Measurements from ENCODE around the gene ANO6.
A peak's percentile ranks its signal among the peaks of the same experiment; 100 is the strongest.

ANO6 gene

DNA sequence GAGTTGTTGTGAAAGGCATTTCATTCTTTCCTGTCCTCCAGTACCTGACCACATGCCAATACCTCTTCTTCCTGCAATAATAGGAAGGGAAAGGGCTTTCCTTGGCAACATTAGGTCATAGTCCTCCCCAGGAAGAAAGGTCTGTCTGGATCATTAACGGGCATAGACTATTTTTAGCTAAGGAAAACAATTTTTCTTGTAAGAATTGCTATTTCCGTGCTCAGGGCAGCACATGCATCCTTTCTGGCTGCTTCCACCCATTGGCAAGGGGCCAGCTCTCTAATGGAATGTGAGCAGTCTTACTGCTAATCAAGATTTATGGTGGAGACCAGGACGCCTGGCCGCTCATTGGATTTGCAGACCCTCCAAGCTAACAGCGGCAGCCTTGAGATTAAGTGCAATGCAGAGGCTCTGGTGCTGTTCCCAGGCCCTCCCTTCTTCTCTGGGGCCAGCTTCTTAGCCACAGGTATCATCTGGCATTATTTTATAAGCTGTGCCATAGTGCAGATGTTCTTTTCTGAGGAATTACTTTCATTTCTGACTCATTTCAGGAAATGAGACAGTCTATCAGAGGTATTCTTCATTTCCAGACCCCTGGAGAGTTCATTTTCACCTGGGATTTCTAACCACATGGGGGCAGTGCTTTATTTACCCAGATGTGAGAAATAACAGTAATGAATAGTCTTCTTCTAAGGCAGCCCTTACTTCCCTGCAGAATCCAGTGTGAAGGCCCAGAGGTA is 52.9 kb downstream of the ANO6 start:
- peak overlapping the region; percentile 26 for H3K9ac ChIP-seq (ENCODE audit: low read depth, low read length)
- H3K9me3 ChIP-seq (replicated peaks; ENCODE audit: low read length): no peaks in the 10 kb centered on the region
- peaks cover 28% of the 10 kb centered on the region for H3K4me1 ChIP-seq (ENCODE audit: control insufficient read depth, insufficient read depth, low read length)
- H3K27me3 ChIP-seq (ENCODE audit: control insufficient read depth, insufficient read depth, low read length): no peaks in the 10 kb centered on the region
- H3K4me2 ChIP-seq (ENCODE audit: low read length): peak overlapping the region; percentile 69
- H3K4me3 ChIP-seq (ENCODE audit: low read length): peak overlapping the region; percentile 31
- H3K36me3 ChIP-seq (ENCODE audit: insufficient read depth, low read length): no peaks in the 10 kb centered on the region

DNA sequence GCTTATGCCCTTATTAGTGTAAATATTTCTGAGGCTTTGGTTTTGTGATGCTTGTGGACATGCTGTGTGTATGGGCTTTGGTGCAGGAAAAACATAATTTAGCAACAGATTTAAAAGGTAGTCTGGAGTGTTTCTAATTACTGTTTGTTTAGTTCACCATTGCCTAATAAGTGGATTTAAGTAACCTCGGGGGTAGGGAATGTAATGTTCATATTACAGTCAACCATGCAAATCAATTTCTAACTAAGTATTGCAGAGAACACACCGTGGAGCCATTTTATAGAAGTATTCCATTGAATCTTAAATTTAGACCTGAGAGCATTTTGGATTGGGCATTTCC is 53.5 kb downstream of the ANO6 start:
- H3K36me3 ChIP-seq (ENCODE audit: insufficient read depth, low read length): peaks cover under 1% of the 10 kb centered on the region
- H3K27me3 ChIP-seq (ENCODE audit: control insufficient read depth, insufficient read depth, low read length): no peaks in the 10 kb centered on the region
- peak overlapping the region; percentile 26 for H3K9ac ChIP-seq (ENCODE audit: low read depth, low read length)
- H3K4me1 ChIP-seq (ENCODE audit: control insufficient read depth, insufficient read depth, low read length): peaks cover 34% of the 10 kb centered on the region
- no peak overlapping the region for H3K4me3 ChIP-seq (ENCODE audit: low read length)
- H3K9me3 ChIP-seq (replicated peaks; ENCODE audit: low read length): no peaks in the 10 kb centered on the region
- H3K4me2 ChIP-seq (ENCODE audit: low read length): peak overlapping the region; percentile 69

DNA sequence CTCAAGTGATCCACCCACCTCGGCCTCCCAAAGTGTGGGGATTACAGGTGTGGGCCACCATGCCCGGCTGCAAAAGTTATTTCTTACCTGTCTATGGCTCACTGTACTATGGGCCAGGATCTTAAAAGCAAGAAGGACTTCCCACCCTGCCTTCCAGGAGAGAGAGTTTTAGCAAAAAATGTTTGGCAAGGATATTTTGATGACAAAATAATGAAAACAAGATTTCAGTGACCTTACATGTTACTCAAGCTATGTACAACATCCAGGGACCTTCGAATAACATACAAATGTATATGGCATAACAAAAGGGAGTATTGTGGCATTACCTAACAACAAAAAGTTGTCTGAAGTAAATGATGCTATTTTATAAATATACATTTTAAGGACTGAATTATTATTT is 55.1 kb downstream of the ANO6 start:
- H3K4me2 ChIP-seq (ENCODE audit: low read length): no peak overlapping the region
- H3K36me3 ChIP-seq (ENCODE audit: insufficient read depth, low read length): peaks cover 5% of the 10 kb centered on the region
- no peak overlapping the region for H3K9ac ChIP-seq (ENCODE audit: low read depth, low read length)
- H3K4me1 ChIP-seq (ENCODE audit: control insufficient read depth, insufficient read depth, low read length): peaks cover 37% of the 10 kb centered on the region
- no peak overlapping the region for H3K4me3 ChIP-seq (ENCODE audit: low read length)
- no peaks in the 10 kb centered on the region for H3K9me3 ChIP-seq (replicated peaks; ENCODE audit: low read length)
- no peaks in the 10 kb centered on the region for H3K27me3 ChIP-seq (ENCODE audit: control insufficient read depth, insufficient read depth, low read length)

DNA sequence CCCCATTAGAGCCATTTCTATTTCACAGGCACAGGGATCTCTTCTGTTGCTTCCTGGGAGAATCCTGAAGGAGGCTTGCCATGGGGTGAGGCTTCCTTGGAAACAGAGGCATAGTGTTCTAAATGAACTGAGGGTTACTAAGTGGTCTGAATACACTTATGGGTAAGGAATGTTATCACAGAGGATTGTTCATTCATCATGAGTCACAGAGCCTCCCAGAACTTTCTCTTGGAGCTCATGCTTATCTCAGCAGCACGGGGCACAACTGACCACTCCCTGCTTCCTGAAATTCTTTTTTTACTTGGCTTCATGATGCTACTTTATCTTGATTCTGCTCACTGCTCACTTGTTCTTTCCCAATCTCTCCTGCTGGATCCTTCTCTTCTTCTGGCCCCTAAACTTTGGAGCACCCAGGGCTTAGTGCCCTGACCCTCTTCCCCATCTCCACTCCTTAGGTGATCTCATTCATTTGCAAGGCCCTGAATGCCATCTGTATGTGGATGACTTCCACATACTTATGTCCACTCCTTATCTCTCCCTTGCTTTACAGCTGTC is 57.9 kb downstream of the ANO6 start:
- Histone ChIP-seq H3K9ac (ENCODE audit: low read depth, low read length) (peak overlapping the region; percentile 71), H3K36me3 (ENCODE audit: insufficient read depth, low read length) (peaks cover 5% of the 10 kb centered on the region), H3K4me2 (ENCODE audit: low read length) (peak overlapping the region; percentile 45), H3K4me3 (ENCODE audit: low read length) (peak overlapping the region; percentile 4), H3K27me3 (ENCODE audit: control insufficient read depth, insufficient read depth, low read length) (no peaks in the 10 kb centered on the region), H3K9me3 (replicated peaks; ENCODE audit: low read length) (no peaks in the 10 kb centered on the region), H3K4me1 (ENCODE audit: control insufficient read depth, insufficient read depth, low read length) (peaks cover 29% of the 10 kb centered on the region)

DNA sequence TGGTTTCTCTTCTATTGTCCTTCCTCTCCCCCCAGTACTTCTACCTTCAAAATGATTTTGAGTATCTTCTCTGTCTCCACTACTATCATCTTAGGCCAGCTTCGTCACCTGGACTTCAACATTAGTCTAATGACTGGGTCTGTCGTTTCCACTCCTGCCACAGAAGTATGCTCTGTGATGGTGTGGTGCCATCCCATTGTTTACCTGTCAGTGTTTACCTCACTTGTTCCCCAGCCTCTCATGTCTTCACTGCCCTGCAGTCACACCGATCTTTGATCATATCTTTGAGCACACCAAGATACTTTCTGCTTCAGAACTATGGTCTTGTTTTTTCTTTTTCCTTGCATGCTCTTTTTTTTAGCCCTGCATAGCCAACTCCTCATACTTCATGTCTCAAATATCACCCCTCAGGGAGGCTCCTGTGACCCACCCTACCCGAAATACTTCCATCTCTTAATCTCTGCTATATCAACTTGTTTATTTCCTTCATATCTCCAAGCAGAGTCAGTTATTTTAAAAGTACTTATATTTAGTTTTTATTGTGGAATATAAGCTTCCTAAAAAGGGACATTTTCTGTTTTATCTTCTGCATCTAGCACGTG is 60.4 kb downstream of the ANO6 start:
- Histone ChIP-seq H3K27me3 (ENCODE audit: control insufficient read depth, insufficient read depth, low read length) (no peaks in the 10 kb centered on the region), H3K4me3 (ENCODE audit: low read length) (no peak overlapping the region), H3K9me3 (replicated peaks; ENCODE audit: low read length) (no peaks in the 10 kb centered on the region), H3K9ac (ENCODE audit: low read depth, low read length) (no peak overlapping the region), H3K4me2 (ENCODE audit: low read length) (no peak overlapping the region), H3K36me3 (ENCODE audit: insufficient read depth, low read length) (peaks cover 5% of the 10 kb centered on the region), H3K4me1 (ENCODE audit: control insufficient read depth, insufficient read depth, low read length) (peaks cover 19% of the 10 kb centered on the region)

DNA sequence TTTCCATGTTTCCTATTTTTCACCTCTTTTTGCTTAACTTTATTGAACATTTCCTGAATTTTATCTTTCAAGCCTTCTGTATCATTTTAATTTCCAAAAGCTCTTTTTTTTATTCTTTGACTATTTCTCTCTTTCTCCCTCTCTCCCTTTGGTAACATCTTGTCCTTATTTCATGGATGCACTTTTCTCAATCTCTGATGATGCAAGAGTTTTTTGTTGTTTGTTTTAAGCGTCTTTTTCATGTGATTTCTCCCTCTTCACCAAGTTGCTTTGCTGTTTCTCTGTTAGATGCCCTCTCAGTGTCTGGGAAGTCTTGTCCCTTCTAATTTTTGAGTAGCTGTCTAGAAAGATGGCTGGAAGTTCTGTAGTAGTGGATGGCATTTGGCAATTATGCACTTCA is 62.6 kb downstream of the ANO6 start:
- Histone ChIP-seq H3K4me2 (ENCODE audit: low read length) (no peak overlapping the region), H3K27me3 (ENCODE audit: control insufficient read depth, insufficient read depth, low read length) (no peaks in the 10 kb centered on the region), H3K36me3 (ENCODE audit: insufficient read depth, low read length) (peaks cover 5% of the 10 kb centered on the region), H3K4me1 (ENCODE audit: control insufficient read depth, insufficient read depth, low read length) (peaks cover 13% of the 10 kb centered on the region), H3K4me3 (ENCODE audit: low read length) (no peak overlapping the region), H3K9me3 (replicated peaks; ENCODE audit: low read length) (no peaks in the 10 kb centered on the region), H3K9ac (ENCODE audit: low read depth, low read length) (no peak overlapping the region)

DNA sequence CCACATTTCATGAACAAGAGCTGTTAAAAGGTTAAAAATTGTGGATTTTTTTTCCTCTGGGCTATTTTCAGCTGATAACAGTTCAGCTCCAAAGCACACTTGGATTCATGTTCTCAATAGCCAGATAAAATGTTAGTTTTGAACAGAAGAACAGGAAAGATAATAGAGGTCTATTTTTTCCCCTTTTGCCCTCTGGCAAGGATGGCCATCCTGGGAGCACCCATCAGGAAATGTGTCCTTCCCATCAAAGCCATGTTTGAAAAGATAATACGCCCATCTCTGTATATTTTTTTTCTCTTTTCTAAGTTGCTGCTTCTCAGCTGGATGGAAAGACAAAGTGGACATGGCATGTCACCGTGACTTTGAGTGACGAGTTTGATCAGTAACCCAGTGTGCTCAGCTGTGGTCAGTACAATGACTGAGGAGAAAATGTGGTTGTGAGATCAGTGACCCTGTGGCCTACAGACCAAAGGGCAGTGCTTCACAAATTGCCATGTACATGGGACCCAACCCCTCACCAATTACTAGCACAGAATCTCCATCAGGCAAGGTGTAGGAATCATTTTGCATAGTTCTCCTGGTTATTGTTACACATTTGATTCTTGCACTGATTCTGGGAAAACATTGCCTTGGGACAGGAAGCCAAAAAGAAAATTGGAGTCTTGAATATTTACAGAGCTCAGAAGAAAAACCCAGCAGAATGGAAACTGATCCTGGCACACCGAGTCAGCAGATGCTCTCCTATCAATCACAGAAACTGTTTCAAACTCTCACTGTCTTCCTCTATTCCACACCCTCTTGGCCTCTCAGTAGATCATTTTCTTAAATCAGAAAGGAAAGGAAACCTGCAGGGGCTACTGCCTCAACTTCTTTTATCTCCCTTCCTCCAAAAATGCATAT is 64.3 kb downstream of the ANO6 start:
- H3K4me3 ChIP-seq (ENCODE audit: low read length): no peak overlapping the region
- no peak overlapping the region for H3K4me2 ChIP-seq (ENCODE audit: low read length)
- no peak overlapping the region for H3K9ac ChIP-seq (ENCODE audit: low read depth, low read length)
- no peaks in the 10 kb centered on the region for H3K36me3 ChIP-seq (ENCODE audit: insufficient read depth, low read length)
- H3K4me1 ChIP-seq (ENCODE audit: control insufficient read depth, insufficient read depth, low read length): peaks cover 19% of the 10 kb centered on the region
- no peaks in the 10 kb centered on the region for H3K9me3 ChIP-seq (replicated peaks; ENCODE audit: low read length)
- H3K27me3 ChIP-seq (ENCODE audit: control insufficient read depth, insufficient read depth, low read length): no peaks in the 10 kb centered on the region

DNA sequence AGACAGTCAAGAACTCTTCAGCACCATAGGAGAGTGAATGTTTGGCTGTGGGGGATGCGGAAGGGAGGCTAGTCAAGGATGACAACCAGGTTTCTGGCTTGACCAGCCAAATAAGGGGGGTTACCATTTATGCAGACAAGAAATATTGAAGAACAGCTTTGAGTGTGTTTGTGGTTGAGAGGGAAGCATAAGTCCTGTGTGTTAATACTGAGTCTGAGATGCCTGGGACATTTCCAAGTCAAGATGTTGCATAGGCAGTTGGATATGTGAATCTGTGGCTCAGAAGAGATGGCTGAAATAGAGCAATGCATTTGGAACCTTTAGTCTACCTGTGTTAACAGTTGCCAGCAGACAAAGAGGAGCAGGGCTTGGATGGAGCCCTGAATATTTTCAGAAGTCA is 66.1 kb downstream of the ANO6 start:
- no peaks in the 10 kb centered on the region for H3K9me3 ChIP-seq (replicated peaks; ENCODE audit: low read length)

DNA sequence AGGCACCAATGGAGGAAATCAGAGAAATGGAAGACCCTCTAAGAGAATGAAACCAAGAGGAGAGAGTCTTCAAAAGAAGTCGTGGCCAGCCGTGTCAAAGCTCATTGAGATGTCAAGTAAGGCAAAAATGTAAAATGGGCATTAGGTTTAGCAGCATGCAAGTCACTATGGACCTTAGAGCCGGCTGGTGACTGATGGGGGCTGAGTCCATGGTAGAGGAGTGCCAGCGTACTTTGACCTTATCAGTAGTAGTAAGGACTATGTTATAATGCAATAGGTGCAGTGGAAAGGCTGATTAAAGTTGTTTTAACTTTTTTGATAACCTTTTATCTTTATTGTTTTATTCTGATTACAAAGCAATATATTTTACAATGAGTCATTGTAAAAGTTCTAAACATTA is 66.5 kb downstream of the ANO6 start:
- no peaks in the 10 kb centered on the region for H3K27me3 ChIP-seq (ENCODE audit: control insufficient read depth, insufficient read depth, low read length)

More for the DNA sequence above, 66.1 kb downstream of the ANO6 start:
- Histone ChIP-seq H3K4me1 (ENCODE audit: control insufficient read depth, insufficient read depth, low read length) (peaks cover 19% of the 10 kb centered on the region), H3K27me3 (ENCODE audit: control insufficient read depth, insufficient read depth, low read length) (no peaks in the 10 kb centered on the region), H3K36me3 (ENCODE audit: insufficient read depth, low read length) (no peaks in the 10 kb centered on the region), H3K9ac (ENCODE audit: low read depth, low read length) (no peak overlapping the region), H3K4me2 (ENCODE audit: low read length) (no peak overlapping the region), H3K4me3 (ENCODE audit: low read length) (no peak overlapping the region)

DNA sequence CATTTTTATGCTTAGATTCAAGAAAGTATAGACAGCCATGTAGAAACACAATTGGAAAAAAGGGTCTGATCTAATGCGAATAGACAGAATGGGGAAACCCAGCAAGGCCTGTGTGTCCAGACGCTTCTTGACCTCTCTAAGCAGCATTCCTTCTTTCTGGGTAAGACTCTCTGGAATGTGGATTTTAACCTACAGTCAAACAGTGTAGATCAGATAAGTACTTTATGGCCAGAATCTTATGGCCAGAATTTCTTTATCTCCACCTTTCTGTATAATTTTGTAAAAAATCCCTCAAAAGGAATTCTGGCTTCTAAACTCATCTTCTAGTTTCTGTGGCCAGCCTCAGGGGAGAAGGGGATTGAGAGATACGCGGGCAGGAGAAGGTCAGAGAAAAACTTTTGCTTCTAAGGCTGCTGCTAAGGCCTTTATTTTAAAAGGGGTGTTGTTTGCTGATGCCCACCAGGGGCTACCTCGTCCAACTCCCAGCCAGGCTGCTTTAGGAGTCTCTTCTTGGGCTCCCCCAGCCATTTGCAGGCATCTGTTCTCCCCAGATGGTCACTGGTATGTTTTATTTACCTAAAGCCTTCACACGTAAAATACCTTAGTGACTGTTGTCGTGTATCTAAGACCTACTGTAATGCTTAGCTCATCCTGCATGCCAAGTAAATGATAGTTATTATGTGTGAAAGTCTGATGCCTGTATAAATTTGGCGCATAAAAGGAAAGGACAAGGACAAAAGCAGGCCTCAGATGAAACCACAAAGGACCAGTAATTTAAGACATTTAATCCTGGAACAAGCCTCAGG is 68.4 kb downstream of the ANO6 start:
- Histone ChIP-seq H3K9me3 (replicated peaks; ENCODE audit: low read length) (no peaks in the 10 kb centered on the region), H3K4me3 (ENCODE audit: low read length) (no peak overlapping the region), H3K9ac (ENCODE audit: low read depth, low read length) (peak overlapping the region; percentile 52), H3K4me2 (ENCODE audit: low read length) (peak overlapping the region; percentile 37), H3K36me3 (ENCODE audit: insufficient read depth, low read length) (no peaks in the 10 kb centered on the region), H3K27me3 (ENCODE audit: control insufficient read depth, insufficient read depth, low read length) (no peaks in the 10 kb centered on the region), H3K4me1 (ENCODE audit: control insufficient read depth, insufficient read depth, low read length) (peaks cover 19% of the 10 kb centered on the region)

More for the DNA sequence above, 66.5 kb downstream of the ANO6 start:
- H3K36me3 ChIP-seq (ENCODE audit: insufficient read depth, low read length): no peaks in the 10 kb centered on the region
- H3K9me3 ChIP-seq (replicated peaks; ENCODE audit: low read length): no peaks in the 10 kb centered on the region
- H3K4me1 ChIP-seq (ENCODE audit: control insufficient read depth, insufficient read depth, low read length): peaks cover 19% of the 10 kb centered on the region
- no peak overlapping the region for H3K4me3 ChIP-seq (ENCODE audit: low read length)
- H3K4me2 ChIP-seq (ENCODE audit: low read length): no peak overlapping the region
- H3K9ac ChIP-seq (ENCODE audit: low read depth, low read length): no peak overlapping the region

DNA sequence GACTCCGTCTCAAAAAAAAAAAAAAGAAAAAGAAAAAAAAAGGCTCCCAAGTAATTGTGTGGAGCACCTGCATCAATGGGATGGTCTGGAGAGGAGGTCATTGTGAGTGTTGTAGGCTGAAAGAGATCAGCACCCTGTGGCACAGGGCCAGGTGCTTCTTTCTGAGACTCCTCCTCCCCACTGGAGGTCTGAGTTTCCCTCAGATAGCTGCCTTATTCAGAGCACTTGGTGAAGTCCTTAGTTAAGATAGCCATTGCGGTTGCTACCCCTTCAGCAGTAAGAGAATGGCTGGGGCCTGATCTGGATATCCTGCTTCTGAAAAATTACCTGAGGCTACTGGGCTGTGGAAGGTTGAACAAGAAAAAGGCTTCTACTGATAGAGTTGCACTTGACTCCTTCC is 69.8 kb downstream of the ANO6 start:
- Histone ChIP-seq H3K9me3 (replicated peaks; ENCODE audit: low read length) (no peaks in the 10 kb centered on the region), H3K4me1 (ENCODE audit: control insufficient read depth, insufficient read depth, low read length) (peaks cover 31% of the 10 kb centered on the region), H3K4me2 (ENCODE audit: low read length) (no peak overlapping the region), H3K36me3 (ENCODE audit: insufficient read depth, low read length) (no peaks in the 10 kb centered on the region), H3K27me3 (ENCODE audit: control insufficient read depth, insufficient read depth, low read length) (no peaks in the 10 kb centered on the region), H3K9ac (ENCODE audit: low read depth, low read length) (no peak overlapping the region), H3K4me3 (ENCODE audit: low read length) (no peak overlapping the region)

Measured in skeletal muscle satellite cell (primary cell).